ENCODE results near the gene MYBPC2. TPM values are rescaled to one million over a fixed set of nuclear protein-coding genes. Genes with fewer than 3 reads are reported as not detected.

MYBPC2 gene
- total RNA-seq, 1 donor from 2014 or later = 0.46 TPM

DNA sequence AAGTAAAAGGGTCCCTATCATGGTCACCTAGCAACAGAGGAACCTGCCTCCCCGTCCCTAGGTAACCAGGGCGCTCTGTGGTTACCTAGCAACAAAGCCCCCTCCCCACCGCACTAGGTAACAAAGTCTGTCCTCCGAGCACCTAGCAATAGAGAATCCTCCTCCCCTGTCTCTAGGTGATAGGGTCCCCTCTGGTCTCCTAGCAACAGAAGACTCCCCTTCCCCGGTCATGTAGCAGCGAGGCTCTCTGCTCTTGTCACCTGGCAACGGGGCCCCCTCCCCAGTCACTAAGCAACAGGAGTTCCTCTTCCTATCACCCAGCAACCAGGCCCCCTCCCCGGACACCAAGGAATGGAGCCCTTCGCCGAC, 78.0 kb downstream of the MYBPC2 start:
- DNase-seq (ENCODE audit: low spot score) = no peak
- TF ChIP-seq, protein P1, sequence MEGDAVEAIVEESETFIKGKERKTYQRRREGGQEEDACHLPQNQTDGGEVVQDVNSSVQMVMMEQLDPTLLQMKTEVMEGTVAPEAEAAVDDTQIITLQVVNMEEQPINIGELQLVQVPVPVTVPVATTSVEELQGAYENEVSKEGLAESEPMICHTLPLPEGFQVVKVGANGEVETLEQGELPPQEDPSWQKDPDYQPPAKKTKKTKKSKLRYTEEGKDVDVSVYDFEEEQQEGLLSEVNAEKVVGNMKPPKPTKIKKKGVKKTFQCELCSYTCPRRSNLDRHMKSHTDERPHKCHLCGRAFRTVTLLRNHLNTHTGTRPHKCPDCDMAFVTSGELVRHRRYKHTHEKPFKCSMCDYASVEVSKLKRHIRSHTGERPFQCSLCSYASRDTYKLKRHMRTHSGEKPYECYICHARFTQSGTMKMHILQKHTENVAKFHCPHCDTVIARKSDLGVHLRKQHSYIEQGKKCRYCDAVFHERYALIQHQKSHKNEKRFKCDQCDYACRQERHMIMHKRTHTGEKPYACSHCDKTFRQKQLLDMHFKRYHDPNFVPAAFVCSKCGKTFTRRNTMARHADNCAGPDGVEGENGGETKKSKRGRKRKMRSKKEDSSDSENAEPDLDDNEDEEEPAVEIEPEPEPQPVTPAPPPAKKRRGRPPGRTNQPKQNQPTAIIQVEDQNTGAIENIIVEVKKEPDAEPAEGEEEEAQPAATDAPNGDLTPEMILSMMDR (IDR thresholded peaks at IDR 0.05; ENCODE audit: unreplicated experiment) = no peak
- Mint-ChIP-seq H3K4me1 (ENCODE audit: unreplicated experiment) (no peaks in the 10 kb centered on the region), H3K36me3 (ENCODE audit: low read depth, unreplicated experiment) (peaks cover 17% of the 10 kb centered on the region), H3K4me3 (ENCODE audit: unreplicated experiment) (no peak overlapping the region), H3K9me3 (ENCODE audit: unreplicated experiment) (peaks cover 19% of the 10 kb centered on the region), H3K27me3 (ENCODE audit: unreplicated experiment) (peaks cover 27% of the 10 kb centered on the region), H3K27ac (ENCODE audit: unreplicated experiment) (no peak overlapping the region)

DNA sequence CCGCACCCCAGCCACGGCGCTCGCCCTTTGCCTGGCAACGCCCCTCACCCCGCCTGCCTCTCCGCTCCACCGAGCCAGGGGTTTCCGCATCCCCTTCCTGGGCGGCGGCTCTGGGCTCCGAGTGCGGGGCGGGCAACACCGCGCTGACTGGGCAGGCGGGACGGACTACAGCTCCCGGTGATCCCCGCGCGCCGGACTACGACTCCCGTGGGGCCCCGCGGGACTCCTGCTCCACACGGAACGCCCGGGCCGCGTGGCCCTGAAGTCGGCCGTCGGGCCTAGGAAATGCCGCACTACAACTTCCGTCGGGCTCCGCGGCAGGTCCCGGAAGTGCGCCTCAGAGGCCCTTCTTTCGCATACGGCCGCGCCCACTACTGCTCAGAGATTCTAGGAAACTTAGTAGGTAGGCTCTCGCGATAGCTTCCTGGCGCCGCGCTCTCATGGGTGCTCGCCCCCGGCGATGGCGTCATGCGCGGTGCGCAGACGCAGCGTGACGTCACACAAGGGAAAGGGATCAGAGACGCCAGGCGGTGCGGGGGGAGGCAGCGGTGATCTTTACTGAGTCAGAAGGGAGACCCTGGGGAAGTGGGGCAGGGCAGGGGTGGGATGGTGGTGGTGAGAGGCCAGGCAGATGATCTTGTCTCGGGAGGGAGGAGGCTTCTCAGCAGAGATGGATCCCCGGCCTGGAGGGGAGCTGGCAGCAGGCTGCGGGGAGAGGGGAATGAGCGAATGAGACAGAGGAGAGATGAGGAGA, 78.6 kb downstream of the MYBPC2 start, which contains the start of gene JOSD2:
TSS of gene JOSD2 (minus strand) at position 123 of the 754 bp plus-strand sequence. CDS start 760 bp downstream, outside the sequence.
- H3K36me3 Mint-ChIP-seq (ENCODE audit: low read depth, unreplicated experiment) = peaks cover 17% of the 10 kb centered on the region
- DNase-seq (ENCODE audit: low spot score) = no peak
- peak within 1 kb of the TSS; percentile 70 for H3K4me3 Mint-ChIP-seq (ENCODE audit: unreplicated experiment)
- H3K9me3 Mint-ChIP-seq (ENCODE audit: unreplicated experiment) = peaks cover 19% of the 10 kb centered on the region
- H3K4me1 Mint-ChIP-seq (ENCODE audit: unreplicated experiment) = no peaks in the 10 kb centered on the region
- H3K27ac Mint-ChIP-seq (ENCODE audit: unreplicated experiment) = peak within 1 kb of the TSS; percentile 67
- peaks cover 32% of the 10 kb centered on the region for H3K27me3 Mint-ChIP-seq (ENCODE audit: unreplicated experiment)
- TF ChIP-seq, protein P1 (IDR thresholded peaks at IDR 0.05; ENCODE audit: unreplicated experiment) = no peak

DNA sequence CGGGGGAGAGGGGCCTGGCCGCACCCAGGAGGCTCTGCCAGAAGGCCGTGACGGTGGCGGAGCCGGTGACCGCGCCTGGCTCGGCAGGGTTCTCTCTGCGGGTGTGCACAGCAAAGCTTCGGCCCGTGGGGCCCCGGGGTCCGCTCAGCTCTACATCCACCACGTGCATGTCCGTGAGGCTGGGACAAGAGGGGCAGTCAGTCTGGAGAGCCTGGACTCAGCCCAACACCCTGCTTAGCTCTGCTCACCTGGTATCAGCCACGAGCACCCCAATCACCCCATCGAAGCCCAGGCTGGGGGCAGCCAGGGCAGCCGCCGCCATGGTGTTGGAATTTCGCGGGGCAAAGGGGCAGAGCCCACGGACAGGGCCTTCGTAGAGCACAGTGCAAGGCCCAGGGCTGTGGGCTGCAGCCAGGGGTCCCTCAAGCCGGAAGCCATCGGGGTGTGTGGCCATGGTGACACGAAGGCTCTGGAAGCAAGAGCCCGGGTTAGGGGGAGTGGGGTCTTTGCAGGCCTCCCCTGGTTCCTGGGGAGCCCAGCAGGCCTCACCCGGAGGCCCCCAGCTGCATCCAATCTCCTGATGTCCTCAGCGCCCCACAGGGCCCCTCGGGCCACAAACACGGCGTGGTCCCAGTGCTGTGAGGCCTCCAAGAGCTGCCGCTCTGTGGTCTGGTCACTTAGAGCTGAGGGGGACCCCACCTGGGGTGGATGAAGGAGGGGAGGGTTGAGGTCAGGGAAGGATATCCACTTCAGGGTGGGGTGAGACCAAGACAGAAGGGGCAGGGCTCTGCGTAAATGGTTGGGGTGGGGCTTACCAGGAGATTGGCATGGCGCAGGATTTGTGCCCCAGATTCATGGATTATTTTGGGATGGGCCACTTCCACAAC, 79.7 kb downstream of the MYBPC2 start:
- Mint-ChIP-seq H3K36me3 (ENCODE audit: low read depth, unreplicated experiment) (peaks cover 10% of the 10 kb centered on the region), H3K27me3 (ENCODE audit: unreplicated experiment) (peaks cover 28% of the 10 kb centered on the region), H3K9me3 (ENCODE audit: unreplicated experiment) (peaks cover 19% of the 10 kb centered on the region), H3K27ac (ENCODE audit: unreplicated experiment) (no peak overlapping the region), H3K4me1 (ENCODE audit: unreplicated experiment) (no peaks in the 10 kb centered on the region), H3K4me3 (ENCODE audit: unreplicated experiment) (no peak overlapping the region)
- no peak for DNase-seq (ENCODE audit: low spot score)
- TF ChIP-seq, protein P1 (IDR thresholded peaks at IDR 0.05; ENCODE audit: unreplicated experiment) = no peak

DNA sequence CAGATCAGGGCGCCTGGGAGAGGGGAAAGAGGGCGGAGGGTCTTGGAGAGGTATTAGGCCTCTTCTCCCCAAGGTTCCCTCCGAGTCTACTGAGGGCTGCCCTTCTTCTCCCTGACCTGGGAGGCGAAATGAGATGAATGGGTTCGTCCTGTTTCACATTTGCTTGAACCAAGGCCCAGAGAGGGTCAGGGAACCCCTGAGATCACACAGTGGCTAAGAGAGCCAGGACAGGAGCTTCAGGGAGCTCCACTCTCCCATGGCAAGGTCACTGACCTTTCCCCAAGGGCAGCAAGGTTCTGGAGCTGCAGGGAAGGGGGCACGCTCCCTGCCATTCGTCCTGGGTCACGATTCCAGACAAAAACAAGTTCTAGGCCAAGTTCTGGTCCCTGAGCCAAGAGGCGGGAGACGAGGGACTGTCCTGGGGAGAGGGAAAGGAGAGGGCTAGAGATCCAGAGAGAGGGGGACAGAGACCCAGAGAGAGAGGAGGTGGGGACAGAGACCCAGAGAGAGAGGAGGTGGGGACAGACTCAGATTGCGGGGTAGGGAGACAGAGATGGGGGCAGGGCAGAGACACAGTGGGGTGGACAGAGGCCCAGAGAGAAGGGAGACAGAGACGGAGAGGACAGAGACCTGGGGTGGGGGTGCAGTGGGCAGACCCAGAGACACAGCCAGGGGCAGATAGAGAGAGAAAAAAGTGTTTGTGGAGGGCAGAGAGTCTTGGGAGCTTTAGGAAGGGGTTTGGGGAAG, 80.5 kb downstream of the MYBPC2 start:
- TF ChIP-seq, protein P1 (IDR thresholded peaks at IDR 0.05; ENCODE audit: unreplicated experiment) = no peak
- Mint-ChIP-seq H3K4me1 (ENCODE audit: unreplicated experiment) (no peaks in the 10 kb centered on the region), H3K27me3 (ENCODE audit: unreplicated experiment) (peaks cover 26% of the 10 kb centered on the region), H3K27ac (ENCODE audit: unreplicated experiment) (no peak overlapping the region), H3K4me3 (ENCODE audit: unreplicated experiment) (no peak overlapping the region), H3K36me3 (ENCODE audit: low read depth, unreplicated experiment) (peaks cover 10% of the 10 kb centered on the region), H3K9me3 (ENCODE audit: unreplicated experiment) (peaks cover 19% of the 10 kb centered on the region)
- no peak for DNase-seq (ENCODE audit: low spot score)

Measured in endothelial cell (in vitro differentiated cells).